Measurements from ENCODE around the gene DAAM2. TPM values are rescaled to one million over a fixed set of nuclear protein-coding genes. Genes with fewer than 3 reads are reported as not detected.

The DAAM2 gene
- polyA plus RNA-seq, 3 donors: 20.7 to 30.2 (median 25.5) TPM

- no peak for DNase-seq
Measured at GRCh38 chr6:39951191-39951590, 159.0 kb downstream of the DAAM2 start.

- no peak for DNase-seq
Measured at GRCh38 chr6:39951716-39952115, 159.5 kb downstream of the DAAM2 start.

- DNase-seq: no peak
Measured at GRCh38 chr6:39952167-39952566, 160.0 kb downstream of the DAAM2 start.

GRCh38 chr6:39953076-39953618 is 161.0 kb downstream of the DAAM2 start:
- no peak for DNase-seq

Other genes with a start within 250 kb of the DAAM2 start
- 1 to 10 TPM; 3.5 to 4.1 (median 3.9) TPM for gene KIF6, start 67.0 kb upstream of the DAAM2 start, polyA plus RNA-seq (ENCODE audit: insufficient read length in 3 of 3)
- 10 to 100 TPM; 12.4 to 14.0 (median 13.7) TPM for gene MOCS1, start 142.1 kb downstream of the DAAM2 start, polyA plus RNA-seq (ENCODE audit: insufficient read length in 3 of 3)